GM12878 (cell line): ENCODE results near the gene GLIPR1L1.

Experiments used
- CTCF ChIP-seq, 3 experiments: IDR thresholded peaks in 2 of 3; conservative IDR thresholded peaks in 1 of 3; 2 replicates each; pipeline ENCODE4 v1.5.1; 2011; ENCODE audit warnings: low read depth in 3 of 3, low read length in 3 of 3, mild to moderate bottlenecking in 3 of 3, control low read depth in 2 of 3, moderate library complexity in 2 of 3, inconsistent platforms in 1 of 3, mixed read lengths in 1 of 3; ENCODE audit not compliant: control insufficient read depth in 2 of 3, insufficient read depth in 1 of 3; ENCODE audit errors: extremely low read depth in 1 of 3
- FOXK2 ChIP-seq: fragments of 450-650 bp; IDR thresholded peaks from 2 replicates; pipeline ENCODE4 v1.6.1; 2017; ENCODE audit warnings: mild to moderate bottlenecking, moderate library complexity
- FOXM1 ChIP-seq: IDR thresholded peaks from 2 replicates; pipeline ENCODE4 v1.6.1; 2012; ENCODE audit warnings: low read depth, mild to moderate bottlenecking, inconsistent platforms, low read length, moderate library complexity
- POLR2A ChIP-seq: IDR thresholded peaks from 2 replicates; pipeline ENCODE4 v1.6.1; 2011; ENCODE audit warnings: low read depth, mild to moderate bottlenecking, low read length
- RAD21 ChIP-seq: IDR thresholded peaks from 2 replicates; pipeline ENCODE4 v1.6.1; 2011; ENCODE audit warnings: mild to moderate bottlenecking, low read depth, low read length, moderate library complexity; ENCODE audit not compliant: insufficient read depth
- TAF1 ChIP-seq: IDR thresholded peaks from 2 replicates; pipeline ENCODE4 v1.6.1; 2011; ENCODE audit warnings: mild to moderate bottlenecking, low read depth, low read length, borderline replicate concordance

DNA sequence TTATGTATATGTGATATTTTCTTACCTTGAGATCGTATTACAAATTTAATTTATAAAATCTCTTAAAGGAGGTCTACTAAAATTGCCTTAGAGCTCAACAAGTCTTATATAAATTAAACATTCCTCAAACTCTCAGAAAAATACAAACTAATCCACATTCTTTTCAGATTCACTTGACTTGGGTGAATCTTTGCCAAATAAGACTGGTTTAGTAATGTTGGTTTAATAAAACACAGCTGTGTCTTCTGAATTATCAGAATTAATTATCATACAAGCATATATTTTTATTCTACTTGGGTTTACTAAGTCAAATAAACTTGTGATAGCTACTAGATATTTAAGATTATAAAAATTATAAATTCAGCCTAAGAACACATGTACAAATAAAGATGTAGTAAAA lies 69.8 kb downstream of the GLIPR1L1 start:
- TF ChIP-seq CTCF (IDR thresholded peaks at IDR 0.05 in 2 of 3, conservative IDR thresholded peaks at IDR 0.05 in 1 of 3; ENCODE audit: control insufficient read depth in 2 of 3, extremely low read depth in 1 of 3, insufficient read depth in 1 of 3, low read depth in 3 of 3, low read length in 3 of 3), result no peak
- no peak for TF ChIP-seq RAD21
- TF ChIP-seq FOXK2, result no peak
- TF ChIP-seq FOXM1, result no peak
- no peak for TF ChIP-seq POLR2A
- no peak for TF ChIP-seq TAF1
